ENCODE measurements around the gene WASL.

- TF ChIP-seq EZH2phosphoT487 (IDR thresholded peaks at IDR 0.05; ENCODE audit: borderline replicate concordance, low read depth, low read length): no peak
- TF ChIP-seq CTCF (conservative IDR thresholded peaks at IDR 0.05; ENCODE audit: low read length): no peak
These were observed 56.3 kb downstream of the WASL start for GRCh38 chr7:123692471-123692877.
